ENCODE measurements around the gene PXDC1. TPM values are rescaled to one million over a fixed set of nuclear protein-coding genes. Genes with fewer than 3 reads are reported as not detected.
"Not testable (repeated sequence)": the region's sequence is repeated elsewhere in the genome, so short reads cannot be mapped to it uniquely, and the experiment has no call there.

Gene PXDC1
- polyA plus RNA-seq, 1 donor from 2014 or later = 3.9 TPM

DNA sequence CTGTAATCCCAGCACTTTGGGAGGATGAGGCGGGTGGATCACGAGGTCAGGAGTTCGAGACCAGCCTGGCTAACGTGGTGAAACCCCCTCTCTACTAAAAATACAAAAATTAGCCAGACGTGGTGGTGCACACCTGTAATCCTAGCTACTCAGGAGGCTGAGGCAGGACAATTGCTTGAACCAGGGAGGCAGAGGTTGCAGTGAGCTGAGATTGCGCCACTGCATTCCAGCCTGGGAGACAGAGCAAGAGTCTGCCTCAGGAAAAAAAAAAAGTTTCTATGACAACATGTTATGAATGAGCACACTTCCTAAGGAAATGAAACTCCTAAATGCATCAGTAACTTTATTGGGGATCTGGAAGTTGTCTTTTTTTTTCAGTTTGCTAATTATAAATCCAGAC, 16.0 kb upstream of the PXDC1 start:
- not testable (repeated sequence) for H3K9me3 ChIP-seq (ENCODE audit: low read length); H2AFZ ChIP-seq (ENCODE audit: low read depth, low read length); H3K4me3 ChIP-seq (ENCODE audit: low read length); H3K9me2 ChIP-seq (ENCODE audit: insufficient read depth, low read length); H3K9ac ChIP-seq (ENCODE audit: low read length); H4K20me1 ChIP-seq (ENCODE audit: insufficient read depth); H3K79me2 ChIP-seq (replicated peaks; ENCODE audit: insufficient read depth, low read length); H3K27me3 ChIP-seq (ENCODE audit: insufficient read depth, low read depth, low read length); H3K27ac ChIP-seq (ENCODE audit: low read length); H3F3A ChIP-seq (ENCODE audit: insufficient read depth, low read length, poor library complexity, severe bottlenecking); H3K4me2 ChIP-seq (ENCODE audit: low read length); H3K36me3 ChIP-seq (ENCODE audit: insufficient read depth, low read length)

DNA sequence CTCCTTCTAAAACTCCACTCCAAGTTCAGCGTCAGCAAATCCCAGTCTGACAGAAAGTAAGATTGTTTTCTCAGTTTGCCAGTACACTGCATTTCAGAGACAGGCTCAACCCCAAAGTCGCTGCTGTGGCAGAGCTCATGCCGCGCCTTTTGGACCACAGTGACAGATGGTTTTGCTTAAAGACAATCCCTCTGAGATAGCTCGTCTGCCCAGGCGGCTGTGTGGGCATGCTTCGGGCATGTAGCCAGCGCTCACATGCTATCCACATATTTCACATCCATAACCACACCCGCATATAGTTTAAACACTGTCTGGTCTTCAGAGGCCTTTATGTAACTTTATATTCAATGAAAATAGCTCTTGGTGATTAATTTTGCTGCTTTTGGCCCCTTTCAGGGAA, 14.7 kb upstream of the PXDC1 start:
- Histone ChIP-seq H3K27me3 (ENCODE audit: insufficient read depth, low read depth, low read length) (no peaks in the 10 kb centered on the region), H3K9ac (ENCODE audit: low read length) (no peak overlapping the region), H3F3A (ENCODE audit: insufficient read depth, low read length, poor library complexity, severe bottlenecking) (no peaks in the 10 kb centered on the region), H3K27ac (ENCODE audit: low read length) (no peak overlapping the region), H3K4me3 (ENCODE audit: low read length) (no peak overlapping the region), H3K4me2 (ENCODE audit: low read length) (no peak overlapping the region), H3K36me3 (ENCODE audit: insufficient read depth, low read length) (no peaks in the 10 kb centered on the region), H3K79me2 (replicated peaks; ENCODE audit: insufficient read depth, low read length) (no peaks in the 10 kb centered on the region), H3K9me3 (ENCODE audit: low read length) (no peaks in the 10 kb centered on the region), H4K20me1 (ENCODE audit: insufficient read depth) (no peaks in the 10 kb centered on the region), H2AFZ (ENCODE audit: low read depth, low read length) (no peak overlapping the region), H3K9me2 (ENCODE audit: insufficient read depth, low read length) (no peaks in the 10 kb centered on the region)
- TF ChIP-seq SMC3 (conservative IDR thresholded peaks at IDR 0.05; ENCODE audit: poor library complexity) (no peak), EZH2 (IDR thresholded peaks at IDR 0.05; ENCODE audit: borderline replicate concordance, insufficient read depth, low read length, poor library complexity, severe bottlenecking) (no peak)
- TF ChIP-seq, protein P1, sequence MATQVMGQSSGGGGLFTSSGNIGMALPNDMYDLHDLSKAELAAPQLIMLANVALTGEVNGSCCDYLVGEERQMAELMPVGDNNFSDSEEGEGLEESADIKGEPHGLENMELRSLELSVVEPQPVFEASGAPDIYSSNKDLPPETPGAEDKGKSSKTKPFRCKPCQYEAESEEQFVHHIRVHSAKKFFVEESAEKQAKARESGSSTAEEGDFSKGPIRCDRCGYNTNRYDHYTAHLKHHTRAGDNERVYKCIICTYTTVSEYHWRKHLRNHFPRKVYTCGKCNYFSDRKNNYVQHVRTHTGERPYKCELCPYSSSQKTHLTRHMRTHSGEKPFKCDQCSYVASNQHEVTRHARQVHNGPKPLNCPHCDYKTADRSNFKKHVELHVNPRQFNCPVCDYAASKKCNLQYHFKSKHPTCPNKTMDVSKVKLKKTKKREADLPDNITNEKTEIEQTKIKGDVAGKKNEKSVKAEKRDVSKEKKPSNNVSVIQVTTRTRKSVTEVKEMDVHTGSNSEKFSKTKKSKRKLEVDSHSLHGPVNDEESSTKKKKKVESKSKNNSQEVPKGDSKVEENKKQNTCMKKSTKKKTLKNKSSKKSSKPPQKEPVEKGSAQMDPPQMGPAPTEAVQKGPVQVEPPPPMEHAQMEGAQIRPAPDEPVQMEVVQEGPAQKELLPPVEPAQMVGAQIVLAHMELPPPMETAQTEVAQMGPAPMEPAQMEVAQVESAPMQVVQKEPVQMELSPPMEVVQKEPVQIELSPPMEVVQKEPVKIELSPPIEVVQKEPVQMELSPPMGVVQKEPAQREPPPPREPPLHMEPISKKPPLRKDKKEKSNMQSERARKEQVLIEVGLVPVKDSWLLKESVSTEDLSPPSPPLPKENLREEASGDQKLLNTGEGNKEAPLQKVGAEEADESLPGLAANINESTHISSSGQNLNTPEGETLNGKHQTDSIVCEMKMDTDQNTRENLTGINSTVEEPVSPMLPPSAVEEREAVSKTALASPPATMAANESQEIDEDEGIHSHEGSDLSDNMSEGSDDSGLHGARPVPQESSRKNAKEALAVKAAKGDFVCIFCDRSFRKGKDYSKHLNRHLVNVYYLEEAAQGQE (IDR thresholded peaks at IDR 0.05; ENCODE audit: borderline replicate concordance) = no peak

DNA sequence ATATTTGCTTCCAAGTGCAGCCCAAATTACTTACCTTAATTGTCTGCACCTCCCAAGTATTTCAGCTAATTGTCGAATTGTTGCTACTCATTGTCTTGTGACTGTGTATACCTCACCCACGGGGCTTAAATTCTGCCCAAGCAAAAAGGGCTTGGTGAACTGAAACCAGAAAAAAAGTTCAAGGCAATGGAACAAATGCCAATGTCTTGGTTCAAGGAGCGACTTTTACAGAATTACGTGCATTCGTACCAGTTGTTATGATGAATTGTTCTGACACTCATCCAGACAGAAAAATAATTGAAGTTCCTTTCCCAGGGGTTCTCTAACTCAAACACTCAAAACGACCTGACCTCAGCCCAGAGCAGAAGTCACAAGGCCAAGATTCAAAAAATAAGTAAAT, 13.9 kb upstream of the PXDC1 start:
- Histone ChIP-seq H2AFZ (ENCODE audit: low read depth, low read length) (no peak overlapping the region), H3F3A (ENCODE audit: insufficient read depth, low read length, poor library complexity, severe bottlenecking) (no peaks in the 10 kb centered on the region), H3K4me2 (ENCODE audit: low read length) (no peak overlapping the region), H3K27ac (ENCODE audit: low read length) (no peak overlapping the region), H3K79me2 (replicated peaks; ENCODE audit: insufficient read depth, low read length) (no peaks in the 10 kb centered on the region), H3K9me2 (ENCODE audit: insufficient read depth, low read length) (no peaks in the 10 kb centered on the region), H3K9me3 (ENCODE audit: low read length) (no peaks in the 10 kb centered on the region), H3K36me3 (ENCODE audit: insufficient read depth, low read length) (no peaks in the 10 kb centered on the region), H3K9ac (ENCODE audit: low read length) (no peak overlapping the region), H3K27me3 (ENCODE audit: insufficient read depth, low read depth, low read length) (no peaks in the 10 kb centered on the region), H3K4me3 (ENCODE audit: low read length) (no peak overlapping the region), H4K20me1 (ENCODE audit: insufficient read depth) (no peaks in the 10 kb centered on the region)
- TF ChIP-seq MXI1 (conservative IDR thresholded peaks at IDR 0.05; ENCODE audit: poor library complexity, severe bottlenecking) (no peak), POLR2AphosphoS5 (IDR thresholded peaks at IDR 0.05) (no peak), EZH2 (IDR thresholded peaks at IDR 0.05; ENCODE audit: borderline replicate concordance, insufficient read depth, low read length, poor library complexity, severe bottlenecking) (no peak), TAF1 (IDR thresholded peaks at IDR 0.05; ENCODE audit: low read depth) (no peak), EP300 (conservative IDR thresholded peaks at IDR 0.05; ENCODE audit: poor library complexity, severe bottlenecking) (no peak), SMC3 (conservative IDR thresholded peaks at IDR 0.05; ENCODE audit: poor library complexity) (no peak), RAD21 (conservative IDR thresholded peaks at IDR 0.05) (no peak)
- TF ChIP-seq, protein P2, sequence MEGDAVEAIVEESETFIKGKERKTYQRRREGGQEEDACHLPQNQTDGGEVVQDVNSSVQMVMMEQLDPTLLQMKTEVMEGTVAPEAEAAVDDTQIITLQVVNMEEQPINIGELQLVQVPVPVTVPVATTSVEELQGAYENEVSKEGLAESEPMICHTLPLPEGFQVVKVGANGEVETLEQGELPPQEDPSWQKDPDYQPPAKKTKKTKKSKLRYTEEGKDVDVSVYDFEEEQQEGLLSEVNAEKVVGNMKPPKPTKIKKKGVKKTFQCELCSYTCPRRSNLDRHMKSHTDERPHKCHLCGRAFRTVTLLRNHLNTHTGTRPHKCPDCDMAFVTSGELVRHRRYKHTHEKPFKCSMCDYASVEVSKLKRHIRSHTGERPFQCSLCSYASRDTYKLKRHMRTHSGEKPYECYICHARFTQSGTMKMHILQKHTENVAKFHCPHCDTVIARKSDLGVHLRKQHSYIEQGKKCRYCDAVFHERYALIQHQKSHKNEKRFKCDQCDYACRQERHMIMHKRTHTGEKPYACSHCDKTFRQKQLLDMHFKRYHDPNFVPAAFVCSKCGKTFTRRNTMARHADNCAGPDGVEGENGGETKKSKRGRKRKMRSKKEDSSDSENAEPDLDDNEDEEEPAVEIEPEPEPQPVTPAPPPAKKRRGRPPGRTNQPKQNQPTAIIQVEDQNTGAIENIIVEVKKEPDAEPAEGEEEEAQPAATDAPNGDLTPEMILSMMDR (IDR thresholded peaks at IDR 0.05; ENCODE audit: poor library complexity, severe bottlenecking) = no peak
- TF ChIP-seq, protein P1 (IDR thresholded peaks at IDR 0.05; ENCODE audit: borderline replicate concordance) = no peak

Measured in neural cell (in vitro differentiated cells).